ENCODE measurements around the gene USP48.

USP48 gene

GRCh38 chr1:21816602-21817302 lies 33.8 kb upstream of the USP48 start:
- Histone ChIP-seq H3K36me3 (ENCODE audit: low read length) (no peaks in the 10 kb centered on the region), H3K27me3 (ENCODE audit: low read length) (no peaks in the 10 kb centered on the region), H3K9me2 (replicated peaks; ENCODE audit: insufficient read depth, low read length) (no peaks in the 10 kb centered on the region), H3K4me2 (ENCODE audit: low read depth, low read length, poor library complexity, severe bottlenecking) (no peak overlapping the region), H3K27ac (ENCODE audit: low read depth, low read length) (no peak overlapping the region), H2AFZ (ENCODE audit: low read depth, low read length, severe bottlenecking) (no peak overlapping the region), H3K9ac (ENCODE audit: low read length) (no peak overlapping the region), H3F3A (ENCODE audit: insufficient read depth) (no peaks in the 10 kb centered on the region), H4K20me1 (ENCODE audit: low read depth, low read length) (no peaks in the 10 kb centered on the region), H3K79me2 (ENCODE audit: insufficient read depth, low read length) (no peaks in the 10 kb centered on the region), H3K9me3 (ENCODE audit: insufficient read depth, low read length) (no peaks in the 10 kb centered on the region), H3K4me3 (ENCODE audit: insufficient read depth, low read length, poor library complexity, severe bottlenecking) (no peak overlapping the region)
- TF ChIP-seq, protein P1, sequence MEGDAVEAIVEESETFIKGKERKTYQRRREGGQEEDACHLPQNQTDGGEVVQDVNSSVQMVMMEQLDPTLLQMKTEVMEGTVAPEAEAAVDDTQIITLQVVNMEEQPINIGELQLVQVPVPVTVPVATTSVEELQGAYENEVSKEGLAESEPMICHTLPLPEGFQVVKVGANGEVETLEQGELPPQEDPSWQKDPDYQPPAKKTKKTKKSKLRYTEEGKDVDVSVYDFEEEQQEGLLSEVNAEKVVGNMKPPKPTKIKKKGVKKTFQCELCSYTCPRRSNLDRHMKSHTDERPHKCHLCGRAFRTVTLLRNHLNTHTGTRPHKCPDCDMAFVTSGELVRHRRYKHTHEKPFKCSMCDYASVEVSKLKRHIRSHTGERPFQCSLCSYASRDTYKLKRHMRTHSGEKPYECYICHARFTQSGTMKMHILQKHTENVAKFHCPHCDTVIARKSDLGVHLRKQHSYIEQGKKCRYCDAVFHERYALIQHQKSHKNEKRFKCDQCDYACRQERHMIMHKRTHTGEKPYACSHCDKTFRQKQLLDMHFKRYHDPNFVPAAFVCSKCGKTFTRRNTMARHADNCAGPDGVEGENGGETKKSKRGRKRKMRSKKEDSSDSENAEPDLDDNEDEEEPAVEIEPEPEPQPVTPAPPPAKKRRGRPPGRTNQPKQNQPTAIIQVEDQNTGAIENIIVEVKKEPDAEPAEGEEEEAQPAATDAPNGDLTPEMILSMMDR (IDR thresholded peaks at IDR 0.05; ENCODE audit: insufficient read depth, low read length, poor library complexity, severe bottlenecking) = no peak

- H2AFZ ChIP-seq (ENCODE audit: low read depth, low read length, severe bottlenecking) = no peak overlapping the region
These were observed 32.9 kb upstream of the USP48 start for GRCh38 chr1:21815724-21816321.

DNA sequence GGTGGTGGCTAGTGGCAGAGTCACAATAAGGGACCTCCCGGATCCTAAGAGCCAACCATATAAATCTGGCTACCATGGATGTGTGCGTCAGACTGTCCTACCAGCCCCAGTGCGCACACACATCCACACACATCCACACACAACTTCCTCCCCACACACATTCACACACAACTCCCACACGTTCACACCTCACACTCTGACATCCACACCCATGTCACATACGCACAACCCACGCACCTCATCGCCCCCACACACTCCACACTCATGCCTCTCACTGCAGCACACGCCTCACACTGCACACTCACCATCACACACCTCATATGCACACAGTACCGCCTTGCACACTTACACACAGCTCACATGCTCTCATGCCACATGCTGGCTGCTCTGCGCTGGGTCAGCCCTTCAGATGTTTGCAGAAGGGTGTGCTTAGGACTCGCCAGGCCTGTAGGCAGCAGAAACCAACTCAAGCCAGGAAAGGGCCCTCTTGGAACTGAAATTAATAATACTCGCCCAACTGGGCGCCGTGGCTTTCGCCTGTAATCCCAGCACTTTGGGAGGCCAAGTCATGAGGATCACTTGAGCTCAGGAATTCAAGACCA lies 32.1 kb upstream of the USP48 start:
- Histone ChIP-seq H3F3A (ENCODE audit: insufficient read depth) (no peaks in the 10 kb centered on the region), H3K9ac (ENCODE audit: low read length) (no peak overlapping the region), H3K4me3 (ENCODE audit: insufficient read depth, low read length, poor library complexity, severe bottlenecking) (no peak overlapping the region), H3K27ac (ENCODE audit: low read depth, low read length) (no peak overlapping the region), H4K20me1 (ENCODE audit: low read depth, low read length) (no peaks in the 10 kb centered on the region), H3K36me3 (ENCODE audit: low read length) (no peaks in the 10 kb centered on the region), H3K4me2 (ENCODE audit: low read depth, low read length, poor library complexity, severe bottlenecking) (no peak overlapping the region), H3K9me2 (replicated peaks; ENCODE audit: insufficient read depth, low read length) (no peaks in the 10 kb centered on the region), H3K27me3 (ENCODE audit: low read length) (no peaks in the 10 kb centered on the region), H2AFZ (ENCODE audit: low read depth, low read length, severe bottlenecking) (no peak overlapping the region), H3K79me2 (ENCODE audit: insufficient read depth, low read length) (no peaks in the 10 kb centered on the region), H3K9me3 (ENCODE audit: insufficient read depth, low read length) (no peaks in the 10 kb centered on the region)
- TF ChIP-seq EZH2phosphoT487 (conservative IDR thresholded peaks at IDR 0.05; ENCODE audit: low read length) = no peak

More at GRCh38 chr1:21815724-21816321, 32.9 kb upstream of the USP48 start:
- Histone ChIP-seq H3K27me3 (ENCODE audit: low read length) (no peaks in the 10 kb centered on the region), H3K4me3 (ENCODE audit: insufficient read depth, low read length, poor library complexity, severe bottlenecking) (no peak overlapping the region), H3K9ac (ENCODE audit: low read length) (no peak overlapping the region), H4K20me1 (ENCODE audit: low read depth, low read length) (no peaks in the 10 kb centered on the region), H3F3A (ENCODE audit: insufficient read depth) (no peaks in the 10 kb centered on the region), H3K4me2 (ENCODE audit: low read depth, low read length, poor library complexity, severe bottlenecking) (no peak overlapping the region), H3K9me3 (ENCODE audit: insufficient read depth, low read length) (no peaks in the 10 kb centered on the region), H3K27ac (ENCODE audit: low read depth, low read length) (no peak overlapping the region), H3K36me3 (ENCODE audit: low read length) (no peaks in the 10 kb centered on the region), H3K9me2 (replicated peaks; ENCODE audit: insufficient read depth, low read length) (no peaks in the 10 kb centered on the region), H3K79me2 (ENCODE audit: insufficient read depth, low read length) (no peaks in the 10 kb centered on the region)
- TF ChIP-seq, protein P1 (IDR thresholded peaks at IDR 0.05; ENCODE audit: insufficient read depth, low read length, poor library complexity, severe bottlenecking) = no peak
- no peak for TF ChIP-seq EZH2phosphoT487 (conservative IDR thresholded peaks at IDR 0.05; ENCODE audit: low read length)
